NB4 (cell line): Measurements from ENCODE around the gene MAPK14.

Source experiments
- DNase-seq: peaks from one replicate; pipeline ENCODE4 v3.0.0; 2010; ENCODE audit warnings: low read depth
- H3K4me3 ChIP-seq: one replicate; pipeline ENCODE4 v1.5.1; 2011; ENCODE audit warnings: mild to moderate bottlenecking, low read depth, low read length, moderate library complexity
- MYC ChIP-seq: IDR thresholded peaks from 2 replicates; pipeline ENCODE4 v1.6.1; 2011; ENCODE audit warnings: low read depth, low read length
- POLR2A ChIP-seq: IDR thresholded peaks from 2 replicates; pipeline ENCODE4 v1.6.1; 2011; ENCODE audit warnings: mild to moderate bottlenecking; ENCODE audit not compliant: insufficient read length; ENCODE audit errors: extremely low read depth
- TF ChIP-seq, protein P1 (sequence below): IDR thresholded peaks from one replicate; pipeline ENCODE4 v1.5.1; 2012; ENCODE audit warnings: low read depth, low read length
- TF ChIP-seq, protein P2 (sequence below): IDR thresholded peaks from 2 replicates; pipeline ENCODE4 v1.6.1; 2011; ENCODE audit warnings: low read depth, low read length

Gene MAPK14

DNA sequence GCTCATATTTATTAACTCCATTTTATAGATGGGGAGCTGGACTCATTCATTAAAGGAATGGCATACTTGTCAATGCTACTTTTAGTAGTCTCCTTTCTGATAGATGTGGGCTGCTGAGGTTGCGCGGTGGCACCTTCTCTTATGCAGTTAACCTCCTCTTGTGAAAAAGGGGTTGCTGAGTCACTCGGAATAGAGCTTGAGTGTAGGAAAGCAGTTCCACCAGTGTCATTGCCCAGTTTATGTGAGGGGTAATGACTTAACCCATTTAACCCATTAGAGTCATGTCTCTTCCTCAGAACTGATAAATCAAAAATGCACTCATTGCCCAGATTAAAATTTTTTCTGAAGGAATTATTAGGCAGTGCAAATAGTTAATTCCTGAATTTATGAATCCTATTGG lies 6.3 kb downstream of the MAPK14 start:
- TF ChIP-seq, protein P1, sequence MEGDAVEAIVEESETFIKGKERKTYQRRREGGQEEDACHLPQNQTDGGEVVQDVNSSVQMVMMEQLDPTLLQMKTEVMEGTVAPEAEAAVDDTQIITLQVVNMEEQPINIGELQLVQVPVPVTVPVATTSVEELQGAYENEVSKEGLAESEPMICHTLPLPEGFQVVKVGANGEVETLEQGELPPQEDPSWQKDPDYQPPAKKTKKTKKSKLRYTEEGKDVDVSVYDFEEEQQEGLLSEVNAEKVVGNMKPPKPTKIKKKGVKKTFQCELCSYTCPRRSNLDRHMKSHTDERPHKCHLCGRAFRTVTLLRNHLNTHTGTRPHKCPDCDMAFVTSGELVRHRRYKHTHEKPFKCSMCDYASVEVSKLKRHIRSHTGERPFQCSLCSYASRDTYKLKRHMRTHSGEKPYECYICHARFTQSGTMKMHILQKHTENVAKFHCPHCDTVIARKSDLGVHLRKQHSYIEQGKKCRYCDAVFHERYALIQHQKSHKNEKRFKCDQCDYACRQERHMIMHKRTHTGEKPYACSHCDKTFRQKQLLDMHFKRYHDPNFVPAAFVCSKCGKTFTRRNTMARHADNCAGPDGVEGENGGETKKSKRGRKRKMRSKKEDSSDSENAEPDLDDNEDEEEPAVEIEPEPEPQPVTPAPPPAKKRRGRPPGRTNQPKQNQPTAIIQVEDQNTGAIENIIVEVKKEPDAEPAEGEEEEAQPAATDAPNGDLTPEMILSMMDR: no peak
- TF ChIP-seq POLR2A (no peak), MYC (no peak)
- TF ChIP-seq, protein P2, sequence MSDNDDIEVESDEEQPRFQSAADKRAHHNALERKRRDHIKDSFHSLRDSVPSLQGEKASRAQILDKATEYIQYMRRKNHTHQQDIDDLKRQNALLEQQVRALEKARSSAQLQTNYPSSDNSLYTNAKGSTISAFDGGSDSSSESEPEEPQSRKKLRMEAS: no peak
- peak overlapping the region; percentile 18 for H3K4me3 ChIP-seq
- peak; percentile 59 for DNase-seq

- TF ChIP-seq MYC (no peak), POLR2A (no peak)
- TF ChIP-seq, protein P1: no peak
- TF ChIP-seq, protein P2: no peak
- H3K4me3 ChIP-seq: no peak overlapping the region
- no peak for DNase-seq
Observed at GRCh38 chr6:36034441-36034840, 6.8 kb downstream of the MAPK14 start.

GRCh38 chr6:36035225-36035624 lies 7.6 kb downstream of the MAPK14 start:
- H3K4me3 ChIP-seq: no peak overlapping the region
- TF ChIP-seq, protein P2: no peak
- TF ChIP-seq, protein P1: no peak
- TF ChIP-seq POLR2A (no peak), MYC (no peak)

DNA sequence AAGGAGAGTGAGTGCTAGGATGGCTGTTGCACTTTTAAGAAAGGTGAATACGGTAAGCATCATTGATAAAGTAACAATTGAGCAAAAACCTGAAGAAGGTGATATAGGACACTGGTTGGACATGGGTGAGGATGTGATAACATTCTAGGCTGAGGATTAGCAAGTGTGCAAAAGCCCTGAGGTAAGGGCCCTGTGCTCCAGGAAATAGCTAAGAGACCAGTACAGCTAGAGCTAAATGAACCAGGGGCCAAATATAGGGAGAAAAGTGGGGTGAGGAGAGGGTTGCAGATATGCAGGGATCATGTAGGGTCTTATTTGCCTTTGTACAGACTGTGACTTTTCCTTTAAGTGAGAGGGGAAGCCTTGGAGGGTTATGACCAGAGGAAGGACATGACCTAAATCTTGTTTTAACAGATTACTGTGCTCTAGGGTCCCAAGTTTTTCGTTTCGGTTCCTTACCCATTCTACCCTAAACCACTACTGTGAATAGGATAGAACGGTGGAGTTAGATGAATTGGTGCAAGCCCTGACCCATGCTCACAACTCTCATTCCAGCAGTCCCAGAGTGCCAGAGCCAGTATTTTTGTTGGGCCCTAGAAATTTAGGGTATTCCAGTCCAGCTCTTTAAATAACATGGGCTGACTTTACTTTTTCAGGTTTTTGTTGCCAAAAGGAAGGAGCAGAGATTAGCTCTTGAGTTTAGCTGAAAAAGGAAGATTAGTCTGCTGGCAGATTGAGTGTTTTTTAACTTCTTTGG lies 10.7 kb downstream of the MAPK14 start:
- TF ChIP-seq, protein P1: no peak
- TF ChIP-seq, protein P2: no peak
- TF ChIP-seq MYC: no peak
- TF ChIP-seq POLR2A: no peak
- no peak overlapping the region for H3K4me3 ChIP-seq
- no peak for DNase-seq

More at GRCh38 chr6:36035225-36035624, 7.6 kb downstream of the MAPK14 start:
- no peak for DNase-seq

DNA sequence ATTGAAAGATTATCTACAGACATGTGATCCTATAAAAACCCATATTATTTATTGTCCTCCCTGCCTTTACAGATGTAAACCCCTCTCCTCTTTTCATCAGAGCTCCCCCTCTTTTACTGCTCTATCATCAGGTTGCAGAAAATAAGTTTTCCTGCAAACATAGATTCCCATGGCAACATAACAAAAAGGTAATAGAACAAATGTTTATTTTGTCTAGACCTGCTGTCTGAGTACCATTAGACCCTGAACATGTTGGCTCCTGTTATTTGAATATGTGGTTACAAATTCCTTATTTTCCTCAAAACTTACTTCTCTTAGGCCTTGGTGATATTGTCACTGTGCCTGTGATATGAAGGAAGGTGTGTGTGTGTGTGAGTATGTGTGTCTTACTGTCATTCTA lies 11.5 kb downstream of the MAPK14 start:
- DNase-seq: no peak
- H3K4me3 ChIP-seq: no peak overlapping the region
- TF ChIP-seq, protein P1: no peak
- TF ChIP-seq, protein P2: no peak
- no peak for TF ChIP-seq POLR2A
- TF ChIP-seq MYC: no peak

GRCh38 chr6:36040958-36041357 lies 13.3 kb downstream of the MAPK14 start:
- no peak for DNase-seq
- TF ChIP-seq, protein P1: no peak
- TF ChIP-seq MYC (no peak), POLR2A (no peak)
- TF ChIP-seq, protein P2: no peak
- no peak overlapping the region for H3K4me3 ChIP-seq
